OCI-LY3 (cell line): ENCODE data around the gene GUCA2A.

Experiments used
- H2AFZ ChIP-seq: fragments of 200-600, 300-600 bp; shearing (Covaris generic); 2 replicates; pipeline ENCODE4 v1.6.0; 2014; ENCODE audit warnings: antibody characterized with exemption, low read depth, low read length
- H3K27ac ChIP-seq: fragments of 200-600, 300-600 bp; sonication (generic); 2 replicates; pipeline ENCODE4 v1.5.1; 2014; ENCODE audit warnings: mild to moderate bottlenecking, low read length, moderate library complexity, mixed read lengths
- H3K27me3 ChIP-seq: fragments of 200-600, 300-600 bp; sonication (generic); 2 replicates; pipeline ENCODE4 v1.6.1; 2014; ENCODE audit warnings: low read depth, low read length, mixed read lengths
- H3K36me3 ChIP-seq: fragments of 200-600, 300-600 bp; sonication (generic); replicated peaks from 2 replicates; pipeline ENCODE3; 2014; ENCODE audit warnings: low read depth, low read length, mixed read lengths
- H3K4me1 ChIP-seq: fragments of 300-600, 200-600 bp; sonication (generic); 2 replicates; pipeline ENCODE4 v1.6.1; 2014; ENCODE audit warnings: low read length, mixed read lengths
- H3K4me2 ChIP-seq: fragments of 200-600, 300-600 bp; sonication (generic); 2 replicates; pipeline ENCODE4 v1.6.1; 2014; ENCODE audit warnings: low read length, mixed read lengths
- H3K4me3 ChIP-seq: fragments of 300-600, 200-600 bp; sonication (generic); 2 replicates; pipeline ENCODE4 v1.5.1; 2014; ENCODE audit warnings: antibody characterized with exemption, mild to moderate bottlenecking, low read length, moderate library complexity
- H3K79me2 ChIP-seq: fragments of 300-600, 200-600 bp; shearing (Covaris generic); 2 replicates; pipeline ENCODE4 v1.6.1; 2014; ENCODE audit warnings: mild to moderate bottlenecking, low read length, mixed read lengths
- H3K9ac ChIP-seq: fragments of 300-600, 200-600 bp; shearing (Covaris generic); 2 replicates; pipeline ENCODE4 v1.6.0; 2014; ENCODE audit warnings: mild to moderate bottlenecking, low read length, moderate library complexity
- H3K9me3 ChIP-seq: fragments of 200-600, 300-600 bp; shearing (Covaris generic); 2 replicates; pipeline ENCODE4 v1.6.1; 2014; ENCODE audit warnings: low read length, mixed read lengths; ENCODE audit not compliant: insufficient read depth
- H4K20me1 ChIP-seq: fragments of 200-600, 300-600 bp; sonication (generic); 2 replicates; pipeline ENCODE4 v1.6.1; 2016; ENCODE audit warnings: low read length, mixed read lengths; ENCODE audit not compliant: insufficient read depth
- EZH2phosphoT487 ChIP-seq: fragments of 200-600 bp; shearing (Covaris generic); IDR thresholded peaks from 2 replicates; pipeline ENCODE4 v1.6.1; 2018; ENCODE audit warnings: antibody characterized with exemption, mixed run types, low read depth
- TF ChIP-seq, protein P1 (sequence below): fragments of 200-600, 300-600 bp; sonication (generic); IDR thresholded peaks from 2 replicates; pipeline ENCODE4 v1.5.1; 2014; ENCODE audit warnings: antibody characterized with exemption, low read length, low read depth

GUCA2A gene

DNA sequence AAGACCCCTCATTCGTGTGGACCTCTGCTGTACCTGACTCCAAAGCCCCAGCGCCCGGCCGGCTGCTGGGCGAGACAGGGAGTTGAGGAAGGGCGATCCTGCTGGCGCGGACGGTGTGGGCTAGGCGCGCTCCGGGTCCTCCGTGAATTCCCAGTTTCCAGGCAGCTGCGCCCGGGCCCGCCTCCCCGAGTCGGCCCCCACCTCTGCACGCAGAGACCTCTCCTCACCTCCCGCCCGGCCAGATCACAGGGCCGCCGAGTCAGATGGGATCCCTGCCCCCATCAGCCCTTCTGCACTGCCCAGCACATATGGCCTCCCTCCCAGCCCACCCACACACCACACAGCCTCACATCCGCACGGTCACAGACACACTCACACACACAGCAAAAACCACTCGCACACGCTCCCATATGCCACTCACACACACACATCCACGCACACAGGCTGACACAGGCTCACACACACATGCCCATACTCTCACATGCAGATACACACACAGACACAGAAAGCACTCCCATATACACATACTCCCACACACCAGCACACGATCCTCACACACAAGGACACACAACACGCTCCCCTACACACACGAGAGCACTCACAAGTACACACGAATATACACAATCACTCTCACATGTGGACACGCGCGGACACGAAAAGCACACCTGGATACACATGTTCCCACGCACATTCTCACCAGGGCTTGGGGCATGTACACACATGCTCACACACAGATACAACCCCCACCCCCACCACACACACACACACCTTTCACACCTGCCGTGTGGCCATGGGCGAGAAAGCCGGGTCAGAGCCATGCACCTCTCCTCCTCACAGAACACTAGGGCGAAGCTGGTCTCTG, 18.6 kb downstream of the GUCA2A start:
- Histone ChIP-seq H3K79me2 (no peaks in the 10 kb centered on the region), H3K9me3 (no peaks in the 10 kb centered on the region), H2AFZ (no peak overlapping the region), H4K20me1 (no peaks in the 10 kb centered on the region), H3K4me3 (no peak overlapping the region), H3K27ac (no peak overlapping the region), H3K9ac (no peak overlapping the region), H3K36me3 (no peaks in the 10 kb centered on the region), H3K27me3 (no peaks in the 10 kb centered on the region), H3K4me1 (peaks cover 36% of the 10 kb centered on the region), H3K4me2 (peak overlapping the region; percentile 35)
- no peak for TF ChIP-seq EZH2phosphoT487
- TF ChIP-seq, protein P1, sequence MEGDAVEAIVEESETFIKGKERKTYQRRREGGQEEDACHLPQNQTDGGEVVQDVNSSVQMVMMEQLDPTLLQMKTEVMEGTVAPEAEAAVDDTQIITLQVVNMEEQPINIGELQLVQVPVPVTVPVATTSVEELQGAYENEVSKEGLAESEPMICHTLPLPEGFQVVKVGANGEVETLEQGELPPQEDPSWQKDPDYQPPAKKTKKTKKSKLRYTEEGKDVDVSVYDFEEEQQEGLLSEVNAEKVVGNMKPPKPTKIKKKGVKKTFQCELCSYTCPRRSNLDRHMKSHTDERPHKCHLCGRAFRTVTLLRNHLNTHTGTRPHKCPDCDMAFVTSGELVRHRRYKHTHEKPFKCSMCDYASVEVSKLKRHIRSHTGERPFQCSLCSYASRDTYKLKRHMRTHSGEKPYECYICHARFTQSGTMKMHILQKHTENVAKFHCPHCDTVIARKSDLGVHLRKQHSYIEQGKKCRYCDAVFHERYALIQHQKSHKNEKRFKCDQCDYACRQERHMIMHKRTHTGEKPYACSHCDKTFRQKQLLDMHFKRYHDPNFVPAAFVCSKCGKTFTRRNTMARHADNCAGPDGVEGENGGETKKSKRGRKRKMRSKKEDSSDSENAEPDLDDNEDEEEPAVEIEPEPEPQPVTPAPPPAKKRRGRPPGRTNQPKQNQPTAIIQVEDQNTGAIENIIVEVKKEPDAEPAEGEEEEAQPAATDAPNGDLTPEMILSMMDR = no peak

DNA sequence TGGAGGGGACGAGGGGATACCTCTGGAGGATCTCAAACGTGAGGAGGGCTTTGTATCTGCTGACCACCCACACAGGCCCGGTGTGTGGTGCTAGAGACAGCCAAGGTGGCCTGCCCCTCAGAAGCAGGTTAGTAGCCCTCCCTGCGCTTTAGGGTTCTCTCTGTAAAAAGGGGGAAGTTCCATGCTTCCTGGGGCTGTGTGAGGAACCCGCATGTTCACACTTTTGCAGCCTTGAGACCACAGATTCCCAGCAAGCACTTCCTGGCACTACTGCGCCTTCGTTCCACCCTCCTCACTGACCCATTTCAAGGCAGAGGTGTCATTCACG, 19.2 kb downstream of the GUCA2A start:
- no peak overlapping the region for H3K9ac ChIP-seq
- H3K4me3 ChIP-seq = no peak overlapping the region
- no peaks in the 10 kb centered on the region for H3K9me3 ChIP-seq
- H3K27ac ChIP-seq = no peak overlapping the region
- TF ChIP-seq, protein P1 = no peak
- TF ChIP-seq EZH2phosphoT487 = no peak
- H3K4me2 ChIP-seq = no peak overlapping the region
- H2AFZ ChIP-seq = no peak overlapping the region
- no peaks in the 10 kb centered on the region for H4K20me1 ChIP-seq
- no peaks in the 10 kb centered on the region for H3K36me3 ChIP-seq
- H3K27me3 ChIP-seq = no peaks in the 10 kb centered on the region
- H3K4me1 ChIP-seq = peaks cover 36% of the 10 kb centered on the region
- no peaks in the 10 kb centered on the region for H3K79me2 ChIP-seq

DNA sequence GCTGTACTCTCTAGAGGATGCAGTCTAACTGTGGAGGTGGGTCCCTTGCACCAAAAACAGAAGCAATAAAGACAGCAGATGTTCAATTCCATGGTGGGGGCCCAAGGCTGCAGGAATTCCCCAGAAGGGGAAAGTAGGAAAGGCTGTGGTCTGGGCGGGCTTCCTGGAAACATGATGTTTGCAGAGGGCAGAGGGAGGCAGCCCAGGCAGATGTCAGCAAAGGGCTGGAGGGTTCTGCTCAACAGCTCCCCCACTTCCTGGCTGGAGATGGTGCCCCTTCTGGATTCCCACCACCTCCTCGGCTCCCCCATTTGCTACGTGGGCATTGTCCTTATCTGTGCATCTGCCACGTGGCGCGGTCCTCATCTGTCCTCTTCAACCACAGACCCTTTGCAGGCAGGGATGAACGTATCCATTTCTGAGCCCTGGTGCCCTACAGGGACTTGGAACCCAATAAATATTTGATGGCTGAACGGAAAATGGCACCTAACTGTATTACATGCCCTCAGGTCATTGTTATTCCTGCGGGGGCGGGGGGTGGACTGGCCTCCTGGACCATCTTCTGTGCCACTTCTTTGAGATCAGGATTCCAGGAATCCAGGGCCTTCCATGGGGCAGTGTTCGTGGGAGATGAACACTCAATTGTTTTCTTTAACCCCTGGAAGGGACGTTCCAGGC, 19.7 kb downstream of the GUCA2A start:
- Histone ChIP-seq H4K20me1 (no peaks in the 10 kb centered on the region), H3K27me3 (no peaks in the 10 kb centered on the region), H3K4me2 (no peak overlapping the region), H3K79me2 (no peaks in the 10 kb centered on the region), H3K4me1 (peaks cover 36% of the 10 kb centered on the region), H3K9me3 (no peaks in the 10 kb centered on the region), H3K36me3 (no peaks in the 10 kb centered on the region), H3K9ac (no peak overlapping the region), H3K4me3 (no peak overlapping the region), H2AFZ (no peak overlapping the region), H3K27ac (no peak overlapping the region)
- TF ChIP-seq EZH2phosphoT487 = no peak
- TF ChIP-seq, protein P1 = no peak

DNA sequence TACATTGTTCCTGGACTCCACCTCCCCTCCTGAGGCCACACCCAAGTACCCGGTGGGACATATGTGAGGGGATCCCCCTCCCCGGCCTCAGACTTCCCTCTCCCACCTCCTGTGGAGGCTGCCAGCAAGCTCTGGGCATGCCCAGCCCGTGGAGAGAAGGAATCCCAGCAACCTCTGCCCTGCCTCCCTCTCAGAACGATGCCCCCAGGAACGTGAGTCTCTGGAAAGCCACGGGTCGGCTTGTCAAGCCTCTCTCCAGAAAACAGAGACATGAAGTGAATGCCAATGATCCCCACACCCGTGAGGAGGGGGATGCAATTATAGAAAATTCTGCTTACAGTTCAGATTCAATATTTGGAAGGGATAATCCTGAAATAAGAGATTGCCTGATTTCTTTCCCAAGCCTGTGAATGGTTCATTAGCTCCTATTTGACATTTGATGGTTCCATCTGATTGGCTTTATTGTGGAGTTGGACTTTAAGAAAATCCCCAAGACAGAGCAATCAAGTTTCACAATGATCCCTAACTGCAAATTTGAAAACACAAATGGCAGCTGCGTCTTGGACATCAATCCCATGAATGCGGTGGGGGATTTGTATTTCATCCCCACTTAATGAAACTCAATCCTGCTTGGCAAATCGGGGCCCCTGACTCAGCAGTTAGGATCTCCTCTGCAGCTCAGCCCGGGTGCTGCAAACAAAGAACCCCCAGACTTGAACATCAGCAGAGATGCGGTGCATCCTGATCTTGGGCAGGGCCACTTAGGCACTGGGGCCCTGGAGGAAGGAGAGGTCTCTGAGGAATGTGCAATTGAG, 20.4 kb downstream of the GUCA2A start:
- Histone ChIP-seq H3K36me3 (no peaks in the 10 kb centered on the region), H3K4me1 (peaks cover 36% of the 10 kb centered on the region), H3K9ac (no peak overlapping the region), H3K4me3 (no peak overlapping the region), H3K79me2 (no peaks in the 10 kb centered on the region), H3K27ac (no peak overlapping the region), H4K20me1 (no peaks in the 10 kb centered on the region), H3K27me3 (no peaks in the 10 kb centered on the region), H3K9me3 (no peaks in the 10 kb centered on the region), H3K4me2 (peak overlapping the region; percentile 42), H2AFZ (peak overlapping the region; percentile 57; the same call in 1 of the 2 replicates)
- TF ChIP-seq, protein P1 = no peak
- TF ChIP-seq EZH2phosphoT487 = no peak
